ENCODE results near the gene MRPL52. TPM values are rescaled to one million over a fixed set of nuclear protein-coding genes. Genes with fewer than 3 reads are reported as not detected.
"Not testable (repeated sequence)": the region's sequence is repeated elsewhere in the genome, so short reads cannot be mapped to it uniquely, and the experiment has no call there.

MRPL52 gene
- total RNA-seq, 1 donor from 2014 or later, result 36.8 TPM

DNA sequence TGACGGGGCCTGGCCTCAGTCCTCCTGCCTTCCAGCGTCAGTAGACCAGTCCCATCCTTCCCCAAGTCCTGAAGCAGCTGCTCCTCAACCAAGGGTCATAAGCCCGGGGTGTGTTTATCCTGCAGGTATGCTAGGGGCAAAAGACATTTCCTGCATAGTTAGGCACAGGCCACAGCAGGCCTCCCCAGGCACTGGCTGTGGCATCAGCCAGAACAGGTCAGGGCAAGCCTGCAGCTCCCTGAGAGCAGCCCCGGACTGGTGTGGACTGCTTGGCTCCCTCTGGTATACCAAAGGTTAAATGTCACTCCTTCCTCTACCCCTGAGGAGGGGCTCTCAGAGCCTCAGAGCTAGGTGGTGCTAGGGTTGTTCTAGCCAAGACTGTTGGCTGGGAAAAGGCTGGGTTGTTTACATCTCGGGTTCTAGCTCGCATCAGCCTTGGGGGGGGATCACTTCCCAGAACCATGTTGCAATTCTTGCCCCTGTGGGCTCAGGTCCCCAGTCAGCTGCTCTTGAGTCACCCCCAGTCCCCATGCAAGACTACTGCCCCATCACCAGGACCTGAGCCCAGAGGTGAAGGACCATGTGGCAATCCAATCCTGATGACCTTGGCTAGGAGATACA lies 9.6 kb downstream of the MRPL52 start:
- no peak for DNase-seq

DNA sequence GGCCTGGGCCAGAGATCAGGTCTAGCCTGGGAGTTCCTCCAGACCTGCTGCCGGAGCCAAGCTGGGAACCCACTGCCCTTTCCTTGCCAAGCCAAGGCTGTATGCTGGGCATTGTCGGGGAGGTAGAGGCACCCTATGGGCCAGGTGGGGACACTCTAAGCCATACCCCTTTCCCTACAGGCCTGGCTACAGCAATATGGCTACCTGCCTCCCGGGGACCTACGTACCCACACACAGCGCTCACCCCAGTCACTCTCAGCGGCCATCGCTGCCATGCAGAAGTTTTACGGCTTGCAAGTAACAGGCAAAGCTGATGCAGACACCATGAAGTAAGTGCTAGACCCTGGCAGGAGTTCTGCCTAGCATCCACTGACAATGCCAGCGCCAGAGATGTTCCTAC lies 11.6 kb downstream of the MRPL52 start:
- DNase-seq, result no peak

DNA sequence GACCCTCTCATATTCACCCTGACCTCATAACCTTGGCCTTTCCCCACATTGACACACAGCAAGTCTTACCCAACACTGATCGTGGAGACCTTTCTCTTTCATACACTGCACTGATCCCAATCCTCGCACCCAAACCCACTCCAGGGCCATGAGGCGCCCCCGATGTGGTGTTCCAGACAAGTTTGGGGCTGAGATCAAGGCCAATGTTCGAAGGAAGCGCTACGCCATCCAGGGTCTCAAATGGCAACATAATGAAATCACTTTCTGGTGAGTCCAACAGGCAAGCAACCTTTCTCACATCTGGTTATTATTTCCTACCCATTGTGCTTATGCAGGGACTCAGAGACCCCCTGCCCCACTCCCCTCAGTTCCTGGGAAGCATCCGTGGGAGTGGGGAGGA lies 12.1 kb downstream of the MRPL52 start:
- no peak for DNase-seq

- no peak for DNase-seq
Measured at GRCh38 chr14:22842211-22843122, 12.8 kb downstream of the MRPL52 start.

GRCh38 chr14:22843123-22843925 lies 13.6 kb downstream of the MRPL52 start:
- DNase-seq, result no peak

DNA sequence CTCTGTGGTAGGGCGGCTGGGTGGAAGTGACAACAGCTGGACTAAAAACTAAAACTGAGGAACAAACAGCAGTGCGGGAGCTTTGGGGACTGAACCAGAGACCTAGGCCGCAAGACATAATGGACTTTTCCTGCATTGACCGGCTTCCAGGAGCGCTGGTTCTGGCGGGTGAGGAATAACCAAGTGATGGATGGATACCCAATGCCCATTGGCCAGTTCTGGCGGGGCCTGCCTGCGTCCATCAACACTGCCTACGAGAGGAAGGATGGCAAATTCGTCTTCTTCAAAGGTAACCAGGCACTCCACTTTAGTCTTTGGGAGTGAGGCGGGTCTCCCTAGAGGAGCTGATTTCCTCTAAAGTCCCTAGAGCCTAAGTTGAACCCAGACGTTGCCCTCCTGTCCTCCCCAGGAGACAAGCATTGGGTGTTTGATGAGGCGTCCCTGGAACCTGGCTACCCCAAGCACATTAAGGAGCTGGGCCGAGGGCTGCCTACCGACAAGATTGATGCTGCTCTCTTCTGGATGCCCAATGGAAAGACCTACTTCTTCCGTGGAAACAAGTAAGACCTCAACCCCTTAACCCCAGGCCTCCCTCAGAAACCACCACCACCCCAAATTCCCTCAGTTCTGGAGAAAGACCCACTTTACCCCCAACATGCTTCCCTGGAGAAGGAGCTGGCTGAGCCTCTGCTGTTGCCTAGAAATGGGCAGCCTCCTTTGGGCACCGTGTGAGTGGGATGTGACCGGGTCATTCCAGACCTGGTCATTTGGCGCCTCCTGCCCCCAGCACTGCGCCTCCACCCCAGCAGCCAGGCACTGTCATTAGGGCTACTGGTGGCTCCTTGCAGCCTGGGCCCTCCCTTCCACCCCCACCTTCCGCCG lies 14.8 kb downstream of the MRPL52 start:
- no peak for DNase-seq

DNA sequence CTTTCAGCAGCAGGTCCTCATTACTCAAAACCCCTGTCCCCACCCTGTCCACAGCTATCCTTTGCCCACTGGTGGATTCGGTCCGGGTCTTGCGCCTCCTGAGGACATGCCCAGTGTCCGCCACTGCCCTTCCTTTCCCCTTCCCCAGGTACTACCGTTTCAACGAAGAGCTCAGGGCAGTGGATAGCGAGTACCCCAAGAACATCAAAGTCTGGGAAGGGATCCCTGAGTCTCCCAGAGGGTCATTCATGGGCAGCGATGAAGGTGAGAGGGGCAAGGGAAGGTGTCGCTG lies 15.4 kb downstream of the MRPL52 start:
- no peak for DNase-seq

DNA sequence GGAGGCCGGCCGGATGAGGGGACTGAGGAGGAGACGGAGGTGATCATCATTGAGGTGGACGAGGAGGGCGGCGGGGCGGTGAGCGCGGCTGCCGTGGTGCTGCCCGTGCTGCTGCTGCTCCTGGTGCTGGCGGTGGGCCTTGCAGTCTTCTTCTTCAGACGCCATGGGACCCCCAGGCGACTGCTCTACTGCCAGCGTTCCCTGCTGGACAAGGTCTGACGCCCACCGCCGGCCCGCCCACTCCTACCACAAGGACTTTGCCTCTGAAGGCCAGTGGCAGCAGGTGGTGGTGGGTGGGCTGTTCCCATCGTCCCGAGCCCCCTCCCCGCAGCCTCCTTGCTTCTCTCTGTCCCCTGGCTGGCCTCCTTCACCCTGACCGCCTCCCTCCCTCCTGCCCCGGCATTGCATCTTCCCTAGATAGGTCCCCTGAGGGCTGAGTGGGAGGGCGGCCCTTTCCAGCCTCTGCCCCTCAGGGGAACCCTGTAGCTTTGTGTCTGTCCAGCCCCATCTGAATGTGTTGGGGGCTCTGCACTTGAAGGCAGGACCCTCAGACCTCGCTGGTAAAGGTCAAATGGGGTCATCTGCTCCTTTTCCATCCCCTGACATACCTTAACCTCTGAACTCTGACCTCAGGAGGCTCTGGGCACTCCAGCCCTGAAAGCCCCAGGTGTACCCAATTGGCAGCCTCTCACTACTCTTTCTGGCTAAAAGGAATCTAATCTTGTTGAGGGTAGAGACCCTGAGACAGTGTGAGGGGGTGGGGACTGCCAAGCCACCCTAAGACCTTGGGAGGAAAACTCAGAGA lies 16.3 kb downstream of the MRPL52 start:
- no peak for DNase-seq

DNA sequence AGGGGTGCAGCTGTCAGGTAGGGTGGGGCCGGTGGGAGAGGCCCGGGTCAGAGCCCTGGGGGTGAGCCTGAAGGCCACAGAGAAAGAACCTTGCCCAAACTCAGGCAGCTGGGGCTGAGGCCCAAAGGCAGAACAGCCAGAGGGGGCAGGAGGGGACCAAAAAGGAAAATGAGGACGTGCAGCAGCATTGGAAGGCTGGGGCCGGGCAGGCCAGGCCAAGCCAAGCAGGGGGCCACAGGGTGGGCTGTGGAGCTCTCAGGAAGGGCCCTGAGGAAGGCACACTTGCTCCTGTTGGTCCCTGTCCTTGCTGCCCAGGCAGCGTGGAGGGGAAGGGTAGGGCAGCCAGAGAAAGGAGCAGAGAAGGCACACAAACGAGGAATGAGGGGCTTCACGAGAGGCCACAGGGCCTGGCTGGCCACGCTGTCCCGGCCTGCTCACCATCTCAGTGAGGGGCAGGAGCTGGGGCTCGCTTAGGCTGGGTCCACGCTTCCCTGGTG lies 17.2 kb downstream of the MRPL52 start:
- no peak for DNase-seq

DNA sequence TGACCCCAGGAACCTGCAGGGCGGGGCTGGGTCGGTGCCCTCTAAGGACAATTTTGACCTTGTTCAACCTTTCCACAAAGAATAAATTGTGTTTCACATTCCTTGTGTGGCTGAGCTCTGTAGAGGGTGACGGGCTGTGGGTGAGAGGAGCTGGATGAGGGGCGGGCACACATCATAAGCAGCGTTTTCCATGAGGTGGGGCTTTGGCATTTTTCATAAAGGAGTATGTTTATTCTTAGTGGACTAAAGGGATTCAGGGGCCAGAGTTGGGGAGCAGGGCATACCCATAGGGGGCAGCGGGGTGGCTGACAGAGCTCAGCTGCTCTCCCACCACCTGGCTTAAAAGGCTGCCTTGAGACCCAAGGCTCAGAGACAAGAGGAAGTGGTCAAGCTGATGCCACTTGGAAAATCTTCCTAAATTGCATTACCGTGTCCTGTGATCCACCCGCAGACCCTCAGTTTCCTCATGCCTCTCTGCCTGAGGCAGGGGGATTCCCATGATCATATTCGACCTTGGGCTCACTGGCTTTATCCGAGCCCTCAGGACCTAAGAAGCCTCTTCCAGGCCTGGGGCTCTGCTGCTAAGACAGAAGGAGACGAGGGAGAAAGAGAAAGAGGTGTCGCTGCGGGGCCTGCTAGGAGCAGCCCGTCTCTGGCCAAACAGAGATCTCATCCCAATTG lies 18.1 kb downstream of the MRPL52 start:
- peak; percentile 44 for DNase-seq

DNA sequence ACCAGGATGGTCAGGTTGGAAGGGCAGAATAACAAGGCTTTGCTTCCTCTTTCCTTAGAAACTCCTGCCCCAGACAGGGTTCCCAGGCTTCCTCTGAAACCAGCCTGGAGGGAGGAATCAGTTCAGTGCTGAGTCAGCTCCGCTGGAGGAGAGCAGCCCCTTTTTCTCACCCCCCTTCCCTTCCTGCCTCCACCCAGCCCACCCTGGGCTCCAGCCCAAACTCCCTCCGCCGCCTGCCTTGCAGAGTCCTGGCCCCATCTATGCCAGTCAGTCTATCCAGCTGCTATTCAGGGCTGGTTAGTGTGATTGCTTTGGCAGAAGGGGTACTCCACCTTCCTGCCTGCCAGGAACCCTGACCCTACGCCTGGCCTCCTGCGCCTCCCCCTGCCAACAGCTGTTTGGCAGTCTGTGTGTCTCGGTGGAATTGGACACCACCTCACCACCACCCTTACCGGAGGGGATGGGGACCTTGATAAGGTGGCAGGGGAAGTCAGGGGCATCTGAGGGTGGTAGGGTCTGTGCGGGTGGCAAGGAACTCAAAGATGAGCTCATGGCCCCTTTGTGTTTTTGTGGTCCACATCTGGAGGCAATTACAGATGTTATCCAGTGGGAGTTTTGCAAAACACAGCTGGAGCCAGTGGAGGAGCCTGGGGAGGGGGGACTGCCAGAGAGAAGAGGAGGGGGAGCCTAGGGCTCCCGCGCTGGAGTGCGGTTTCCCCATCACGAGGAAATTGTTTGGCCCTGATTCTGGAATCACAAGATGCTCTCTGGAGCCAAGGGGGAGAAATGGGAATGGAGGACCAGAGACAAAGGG lies 18.9 kb downstream of the MRPL52 start:
- peak; percentile 96 for DNase-seq

- DNase-seq, result peak; percentile 71
Measured at GRCh38 chr14:22849212-22849819, 19.6 kb downstream of the MRPL52 start.

- DNase-seq, result peak; percentile 92
Measured at GRCh38 chr14:22850944-22851764, 21.5 kb downstream of the MRPL52 start.

DNA sequence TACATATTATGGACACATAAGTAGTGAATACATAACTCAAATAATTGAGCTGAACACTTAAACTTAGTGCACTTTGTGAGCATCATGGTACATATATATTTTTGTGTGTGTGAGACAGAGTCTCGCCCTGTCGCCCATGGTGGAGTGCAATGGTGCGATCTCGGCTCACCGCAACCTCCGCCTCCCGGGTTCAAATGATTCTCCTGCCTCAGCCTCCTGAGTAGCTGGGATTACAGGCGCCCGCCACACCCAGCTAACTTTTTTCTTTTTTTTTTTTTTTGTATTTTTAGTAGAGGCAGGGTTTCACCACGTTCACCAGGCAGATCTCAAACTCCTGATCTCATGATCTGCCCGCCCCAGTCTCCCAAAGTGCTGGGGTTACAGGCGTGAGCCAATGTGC lies 22.5 kb downstream of the MRPL52 start:
- DNase-seq, result not testable (repeated sequence)

- DNase-seq, result no peak
Measured at GRCh38 chr14:22852599-22852939, 22.9 kb downstream of the MRPL52 start.

DNA sequence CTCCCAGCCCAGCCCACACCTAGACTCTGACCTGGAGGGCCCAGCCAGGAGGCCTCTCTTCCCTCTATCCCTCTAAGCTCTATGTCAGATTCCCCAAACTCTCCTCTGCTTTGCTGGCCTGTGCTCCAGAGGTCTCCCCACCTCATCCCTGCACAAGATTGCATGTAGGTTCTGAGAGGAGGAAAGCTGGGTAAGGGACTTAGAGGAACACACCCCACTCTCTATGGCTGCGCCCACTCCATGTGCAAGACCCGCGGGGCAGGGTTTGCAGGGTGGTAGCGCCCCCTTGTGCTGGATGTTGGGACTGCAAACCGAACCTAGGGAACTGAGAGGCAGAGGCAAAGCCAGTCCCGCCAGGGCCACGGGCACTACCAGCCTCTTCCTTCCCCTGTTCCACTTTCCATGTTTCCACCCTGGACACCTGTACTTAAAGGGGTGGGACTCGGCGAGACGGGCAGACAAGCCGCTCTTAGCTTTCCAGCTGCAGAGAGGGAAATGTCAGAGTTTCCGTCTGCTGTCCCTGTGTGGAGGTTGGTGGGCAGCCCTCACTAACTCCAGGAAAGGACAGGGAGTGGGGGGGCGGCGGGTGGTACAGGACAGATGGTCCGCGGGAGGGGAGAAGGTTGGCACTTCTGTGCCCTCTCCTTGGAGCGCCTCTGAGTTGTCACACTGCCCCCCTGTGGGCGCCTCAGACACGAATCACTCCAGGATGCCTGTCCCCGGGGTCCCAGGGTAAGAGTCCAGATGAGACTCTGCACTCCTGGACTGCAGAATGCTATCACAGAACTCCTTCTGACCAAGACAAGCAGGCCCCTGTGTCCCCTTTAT lies 23.5 kb downstream of the MRPL52 start:
- peak; percentile 96 for DNase-seq

- not testable (repeated sequence) for DNase-seq
Measured at GRCh38 chr14:22854296-22854695, 24.6 kb downstream of the MRPL52 start.
